ENCODE data around the gene KDM3A. TPM values are rescaled to one million over a fixed set of nuclear protein-coding genes. Genes with fewer than 3 reads are reported as not detected.

Gene KDM3A
- total RNA-seq, 1 experiment from 2014 or later, result 52.6 TPM

GRCh38 chr2:86519349-86519748, 78.2 kb downstream of the KDM3A start:
- H3K27me3 ChIP-seq (ENCODE audit: insufficient read depth, low read length), result no peaks in the 10 kb centered on the region
- no peak overlapping the region for H3K27ac ChIP-seq (ENCODE audit: low read depth, low read length)
- POLR2A ChIA-PET, result no interaction called here
- no peak overlapping the region for H3K9ac ChIP-seq (ENCODE audit: low read length)
- H3K9me2 ChIP-seq (ENCODE audit: insufficient read depth), result no peaks in the 10 kb centered on the region
- DNase-seq (ENCODE audit: low read depth, low spot score) (no peak), ATAC-seq (no peak)
- H2AFZ ChIP-seq (ENCODE audit: low read depth, low read length, poor library complexity, severe bottlenecking), result no peak overlapping the region
- H3K9me3 ChIP-seq (ENCODE audit: control insufficient read depth in 1 of 2, insufficient read depth in 1 of 2, low read depth in 1 of 2, low read length in 2 of 2), result peaks cover 0 to 5% of the 10 kb centered on the region in 2 experiments; a peak in 1 of 4 replicates
- CTCF ChIA-PET, result no interaction called here
- H3K4me3 ChIP-seq (replicated peaks in 1 of 2; ENCODE audit: low read depth in 1 of 2, low read length in 2 of 2), result no peak overlapping the region
- H3K36me3 ChIP-seq (ENCODE audit: control insufficient read depth in 1 of 2, insufficient read depth in 2 of 2, low read length in 2 of 2), result no peaks in the 10 kb centered on the region; a peak in 1 of 4 replicates
- BruUV-seq (replicated peaks), result no TSS peak
- RAD21 ChIA-PET (ENCODE audit: low non-redundant PET in 1 of 2, low total read pairs in 2 of 2, uncharacterized antibody in 2 of 2, unreplicated experiment in 2 of 2), result no interaction called here
- H3K4me1 ChIP-seq (ENCODE audit: control insufficient read depth in 1 of 2, insufficient read depth in 2 of 2, low read length in 2 of 2), result no peaks in the 10 kb centered on the region
- intact Hi-C loops (cut with micrococcal nuclease), result no loop called here
- no peaks in the 10 kb centered on the region for H4K20me1 ChIP-seq (ENCODE audit: insufficient read depth)
- no peaks in the 10 kb centered on the region for H3K79me2 ChIP-seq (ENCODE audit: insufficient read depth, low read length)
- TF ChIP-seq ZFX (IDR thresholded peaks at IDR 0.05) (no peak), MAX (IDR thresholded peaks at IDR 0.05) (no peak), ELF1 (IDR thresholded peaks at IDR 0.05; ENCODE audit: borderline replicate concordance, low read depth) (no peak), ZNF274 (IDR thresholded peaks at IDR 0.05; ENCODE audit: low read depth, low read length) (no peak), FOSL1 (IDR thresholded peaks at IDR 0.05; ENCODE audit: low read depth) (no peak), POLR2AphosphoS5 (IDR thresholded peaks at IDR 0.05; ENCODE audit: low read depth, low read length) (no peak)
- TF ChIP-seq, protein P1, sequence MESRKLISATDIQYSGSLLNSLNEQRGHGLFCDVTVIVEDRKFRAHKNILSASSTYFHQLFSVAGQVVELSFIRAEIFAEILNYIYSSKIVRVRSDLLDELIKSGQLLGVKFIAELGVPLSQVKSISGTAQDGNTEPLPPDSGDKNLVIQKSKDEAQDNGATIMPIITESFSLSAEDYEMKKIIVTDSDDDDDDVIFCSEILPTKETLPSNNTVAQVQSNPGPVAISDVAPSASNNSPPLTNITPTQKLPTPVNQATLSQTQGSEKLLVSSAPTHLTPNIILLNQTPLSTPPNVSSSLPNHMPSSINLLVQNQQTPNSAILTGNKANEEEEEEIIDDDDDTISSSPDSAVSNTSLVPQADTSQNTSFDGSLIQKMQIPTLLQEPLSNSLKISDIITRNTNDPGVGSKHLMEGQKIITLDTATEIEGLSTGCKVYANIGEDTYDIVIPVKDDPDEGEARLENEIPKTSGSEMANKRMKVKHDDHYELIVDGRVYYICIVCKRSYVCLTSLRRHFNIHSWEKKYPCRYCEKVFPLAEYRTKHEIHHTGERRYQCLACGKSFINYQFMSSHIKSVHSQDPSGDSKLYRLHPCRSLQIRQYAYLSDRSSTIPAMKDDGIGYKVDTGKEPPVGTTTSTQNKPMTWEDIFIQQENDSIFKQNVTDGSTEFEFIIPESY (IDR thresholded peaks at IDR 0.05; ENCODE audit: extremely low read depth, insufficient replicate concordance, low read length), result no peak
- H3K4me2 ChIP-seq (ENCODE audit: low read length), result no peak overlapping the region

DNA sequence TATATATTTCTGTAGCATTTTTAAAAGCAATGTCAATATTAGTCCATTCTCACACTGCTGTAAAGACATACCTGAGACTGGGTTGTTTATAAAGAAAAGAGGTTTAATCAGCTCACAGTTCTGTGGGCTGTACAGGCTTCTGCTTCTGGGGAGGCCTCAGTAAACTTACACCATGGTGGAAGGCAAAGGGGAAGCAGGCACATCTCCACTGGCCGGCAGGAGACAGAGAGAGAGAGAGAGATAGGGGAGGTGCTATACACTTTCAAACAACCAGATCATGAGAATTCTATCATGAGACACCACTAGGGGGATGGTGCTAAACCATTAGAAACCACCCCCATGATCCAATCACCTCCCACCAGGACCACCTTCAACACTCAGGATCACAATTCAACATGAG, 79.0 kb downstream of the KDM3A start:
- Histone ChIP-seq H3K27ac (ENCODE audit: low read depth, low read length) (no peak overlapping the region), H3K9me2 (ENCODE audit: insufficient read depth) (no peaks in the 10 kb centered on the region), H3K79me2 (ENCODE audit: insufficient read depth, low read length) (no peaks in the 10 kb centered on the region), H3K9me3 (ENCODE audit: control insufficient read depth in 1 of 2, insufficient read depth in 1 of 2, low read depth in 1 of 2, low read length in 2 of 2) (peaks cover 0 to 5% of the 10 kb centered on the region in 2 experiments; a peak in 1 of 4 replicates), H3K4me2 (ENCODE audit: low read length) (no peak overlapping the region), H2AFZ (ENCODE audit: low read depth, low read length, poor library complexity, severe bottlenecking) (no peak overlapping the region), H3K27me3 (ENCODE audit: insufficient read depth, low read length) (no peaks in the 10 kb centered on the region), H3K9ac (ENCODE audit: low read length) (no peak overlapping the region), H4K20me1 (ENCODE audit: insufficient read depth) (no peaks in the 10 kb centered on the region), H3K4me3 (replicated peaks in 1 of 2; ENCODE audit: low read depth in 1 of 2, low read length in 2 of 2) (no peak overlapping the region), H3K4me1 (ENCODE audit: control insufficient read depth in 1 of 2, insufficient read depth in 2 of 2, low read length in 2 of 2) (no peaks in the 10 kb centered on the region), H3K36me3 (ENCODE audit: control insufficient read depth in 1 of 2, insufficient read depth in 2 of 2, low read length in 2 of 2) (no peaks in the 10 kb centered on the region; a peak in 1 of 4 replicates)
- POLR2A ChIA-PET, result no interaction called here
- intact Hi-C loops (cut with micrococcal nuclease), result loop anchor here (10.0 kb wide), 1 partner anchor 175 kb away; no protein-coding TSS in a partner anchor
- ATAC-seq, result no peak
- RAD21 ChIA-PET (ENCODE audit: low non-redundant PET in 1 of 2, low total read pairs in 2 of 2, uncharacterized antibody in 2 of 2, unreplicated experiment in 2 of 2), result no interaction called here
- BruUV-seq (replicated peaks), result no TSS peak
- CTCF ChIA-PET, result no interaction called here
- no peak for DNase-seq (ENCODE audit: low read depth, low spot score)
- TF ChIP-seq REST (IDR thresholded peaks at IDR 0.05; ENCODE audit: low read depth), result no peak
- TF ChIP-seq CEBPB (IDR thresholded peaks at IDR 0.05; ENCODE audit: low read depth), result no peak
- TF ChIP-seq MAX (IDR thresholded peaks at IDR 0.05), result no peak
- no peak for TF ChIP-seq POLR2AphosphoS5 (IDR thresholded peaks at IDR 0.05; ENCODE audit: low read depth, low read length)
- no peak for TF ChIP-seq TCF7L2 (IDR thresholded peaks at IDR 0.05; ENCODE audit: borderline replicate concordance, extremely low read depth, insufficient read depth, insufficient read length)
- no peak for TF ChIP-seq YY1 (IDR thresholded peaks at IDR 0.05; ENCODE audit: extremely low read depth, insufficient replicate concordance, low read depth, low read length)
- no peak for TF ChIP-seq SP1 (IDR thresholded peaks at IDR 0.05; ENCODE audit: low read depth)
- no peak for TF ChIP-seq ZNF274 (IDR thresholded peaks at IDR 0.05; ENCODE audit: low read depth, low read length)
- TF ChIP-seq JUND (IDR thresholded peaks at IDR 0.05), result no peak
- no peak for TF ChIP-seq ELF1 (IDR thresholded peaks at IDR 0.05; ENCODE audit: borderline replicate concordance, low read depth)
- TF ChIP-seq SRF (IDR thresholded peaks at IDR 0.05; ENCODE audit: low read depth), result no peak
- peak; percentile 50; the same call in 1 of the 2 replicates for TF ChIP-seq CBX3 (IDR thresholded peaks at IDR 0.05; ENCODE audit: low read depth)
